Suprapubic skin (tissue), 4 donors: Measurements from ENCODE around the gene TBC1D9. TPM values are rescaled to one million over a fixed set of nuclear protein-coding genes. Genes with fewer than 3 reads are reported as not detected.
"Not testable (repeated sequence)": the region's sequence is repeated elsewhere in the genome, so short reads cannot be mapped to it uniquely, and the experiment has no call there.

Source experiments
- DNase-seq, 2 donors: peaks; one replicate each; pipeline ENCODE4 v3.0.0-alpha.2; 2019; ENCODE audit warnings: low spot score in 2 of 2
- H3K27ac ChIP-seq: fragments of 200-600 bp; sonication (generic); one replicate; pipeline ENCODE4 v1.5.1; 2019
- H3K27me3 ChIP-seq: fragments of 200-600 bp; sonication (generic); one replicate; pipeline ENCODE4 v1.5.1; 2019
- H3K36me3 ChIP-seq: fragments of 200-600 bp; sonication (generic); one replicate; pipeline ENCODE4 v1.5.1; 2019
- H3K4me1 ChIP-seq: fragments of 200-600 bp; sonication (generic); one replicate; pipeline ENCODE4 v1.5.1; 2019
- H3K4me3 ChIP-seq: fragments of 200-600 bp; sonication (generic); one replicate; pipeline ENCODE4 v1.5.1; 2019; ENCODE audit warnings: mild to moderate bottlenecking
- H3K9me3 ChIP-seq: fragments of 200-600 bp; sonication (generic); one replicate; pipeline ENCODE4 v1.5.1; 2019
- EP300 ChIP-seq: sonication (generic); formaldehyde crosslinking; IDR thresholded peaks from one replicate; pipeline ENCODE4 v1.6.1; 2017; ENCODE audit warnings: antibody characterized with exemption
- POLR2A ChIP-seq, 2 donors: fragments of 450-650 bp; IDR thresholded peaks; one replicate each; pipeline ENCODE4 v1.6.1; 2017; ENCODE audit warnings: antibody characterized with exemption in 2 of 2, mild to moderate bottlenecking in 2 of 2, moderate library complexity in 2 of 2
- POLR2AphosphoS5 ChIP-seq, 3 donors: sonication (generic); formaldehyde crosslinking; IDR thresholded peaks; one replicate each; pipeline ENCODE4 v1.6.1; 2017; ENCODE audit warnings: antibody characterized with exemption in 3 of 3
- WGBS: methylation state at CpG from one replicate; pipeline ENCODE4 v1.1.5; 2018; 5-methylcytosine and 5-hydroxymethylcytosine counted together
- total RNA-seq, 4 donors: library from RNA; depleted of rRNA; stranded (reverse); fragments of >200 nt; gene quantifications; one replicate each; pipeline ENCODE4 v1.1.0, GENCODE V29; 2016
- TF ChIP-seq, protein P1 (sequence below), 2 donors: fragments of 200-600 bp in 1 of 2; fragments of 450-650 bp in 1 of 2; sonication (generic) in 1 of 2; IDR thresholded peaks; one replicate each; pipeline ENCODE4 v1.5.1; 2016 to 2019; ENCODE audit warnings: antibody characterized with exemption in 2 of 2, mild to moderate bottlenecking in 1 of 2, moderate library complexity in 1 of 2

The TBC1D9 gene
- total RNA-seq, 4 donors from 2014 or later: 5.7 to 9.8 (median 8.9) TPM

DNA sequence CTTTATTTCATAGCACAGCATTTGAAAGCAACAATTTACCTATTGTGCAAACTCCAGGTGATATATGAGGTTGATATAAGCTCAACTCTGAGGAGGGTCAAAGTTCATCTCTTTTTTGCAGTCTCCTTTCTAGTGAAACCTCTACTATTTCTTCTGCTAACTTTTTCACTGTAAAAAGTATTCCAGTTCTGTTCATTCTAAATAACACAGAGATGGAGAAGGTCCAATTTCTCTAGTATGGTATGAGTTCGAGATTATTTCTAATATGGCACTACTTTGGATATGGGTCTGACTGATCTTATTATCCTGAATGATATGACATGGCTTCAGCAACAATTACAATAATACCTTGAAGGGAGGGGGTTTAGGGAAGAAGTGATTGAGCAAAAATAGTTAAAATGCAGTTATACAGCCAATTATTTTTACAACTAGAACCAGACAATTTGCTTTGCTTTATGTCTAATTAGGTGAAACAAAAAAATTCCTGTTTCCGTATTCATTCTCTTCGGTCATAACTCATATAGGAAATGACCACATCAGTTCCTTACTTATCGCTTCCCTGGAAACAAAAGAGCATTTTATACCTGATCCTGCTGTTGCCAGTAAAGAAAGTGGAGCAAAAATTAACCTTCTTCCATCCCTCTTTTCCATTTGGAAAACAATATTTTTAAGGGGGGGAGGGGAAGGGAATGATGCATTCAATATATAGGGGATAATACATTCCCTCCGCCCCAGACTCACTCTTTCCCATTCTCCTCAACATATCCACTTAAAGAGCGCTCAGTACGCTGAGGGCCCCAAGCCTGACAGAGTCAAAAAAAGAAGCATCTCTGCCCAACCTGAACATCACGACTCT, 1.0 kb downstream of the TBC1D9 start:
- WGBS: 31% methylated on average over 8 of the region's 8 CpGs

DNA sequence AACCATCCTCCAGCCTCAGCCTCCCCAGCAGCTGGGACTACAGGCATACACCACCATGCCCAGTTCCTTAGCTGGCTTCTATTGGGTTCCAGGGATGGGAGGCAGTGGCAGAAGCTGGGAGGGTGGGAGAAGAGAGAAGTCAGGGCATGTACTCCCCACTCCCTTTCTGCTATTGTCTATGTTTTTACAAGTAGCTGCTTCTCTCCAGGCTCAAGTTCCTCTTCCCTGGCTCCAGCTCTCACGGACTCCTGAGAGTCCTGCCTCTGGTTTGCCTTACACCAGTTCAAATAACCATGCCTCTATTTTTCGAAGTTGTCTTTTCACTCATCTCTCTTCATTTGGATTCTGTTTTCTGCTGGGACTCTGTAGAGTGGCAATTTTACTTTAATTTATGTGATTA, 2.9 kb downstream of the TBC1D9 start:
- TF ChIP-seq EP300 (no peak), POLR2A (IDR thresholded peaks at IDR 0.05) (no peak), POLR2AphosphoS5 (IDR thresholded peaks at IDR 0.05) (no peak)
- TF ChIP-seq, protein P1, sequence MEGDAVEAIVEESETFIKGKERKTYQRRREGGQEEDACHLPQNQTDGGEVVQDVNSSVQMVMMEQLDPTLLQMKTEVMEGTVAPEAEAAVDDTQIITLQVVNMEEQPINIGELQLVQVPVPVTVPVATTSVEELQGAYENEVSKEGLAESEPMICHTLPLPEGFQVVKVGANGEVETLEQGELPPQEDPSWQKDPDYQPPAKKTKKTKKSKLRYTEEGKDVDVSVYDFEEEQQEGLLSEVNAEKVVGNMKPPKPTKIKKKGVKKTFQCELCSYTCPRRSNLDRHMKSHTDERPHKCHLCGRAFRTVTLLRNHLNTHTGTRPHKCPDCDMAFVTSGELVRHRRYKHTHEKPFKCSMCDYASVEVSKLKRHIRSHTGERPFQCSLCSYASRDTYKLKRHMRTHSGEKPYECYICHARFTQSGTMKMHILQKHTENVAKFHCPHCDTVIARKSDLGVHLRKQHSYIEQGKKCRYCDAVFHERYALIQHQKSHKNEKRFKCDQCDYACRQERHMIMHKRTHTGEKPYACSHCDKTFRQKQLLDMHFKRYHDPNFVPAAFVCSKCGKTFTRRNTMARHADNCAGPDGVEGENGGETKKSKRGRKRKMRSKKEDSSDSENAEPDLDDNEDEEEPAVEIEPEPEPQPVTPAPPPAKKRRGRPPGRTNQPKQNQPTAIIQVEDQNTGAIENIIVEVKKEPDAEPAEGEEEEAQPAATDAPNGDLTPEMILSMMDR (IDR thresholded peaks at IDR 0.05): no peak
- H3K9me3 ChIP-seq: no peaks in the 10 kb centered on the region
- no peak overlapping the region for H3K4me3 ChIP-seq
- DNase-seq: no peak
- H3K27ac ChIP-seq: no peak overlapping the region
- H3K4me1 ChIP-seq: peaks cover 21% of the 10 kb centered on the region
- H3K27me3 ChIP-seq: no peaks in the 10 kb centered on the region
- H3K36me3 ChIP-seq: no peaks in the 10 kb centered on the region
- 79% methylated on average over 2 of the region's 2 CpGs for WGBS

More for the DNA sequence above, 1.0 kb downstream of the TBC1D9 start:
- Histone ChIP-seq H3K36me3 (no peaks in the 10 kb centered on the region), H3K27ac (peak overlapping the region; percentile 91), H3K27me3 (no peaks in the 10 kb centered on the region), H3K4me1 (peaks cover 21% of the 10 kb centered on the region), H3K4me3 (peak overlapping the region; percentile 94), H3K9me3 (no peaks in the 10 kb centered on the region)
- no peak for DNase-seq
- TF ChIP-seq POLR2A (IDR thresholded peaks at IDR 0.05): no peak
- no peak for TF ChIP-seq EP300
- TF ChIP-seq POLR2AphosphoS5 (IDR thresholded peaks at IDR 0.05): no peak
- TF ChIP-seq, protein P1 (IDR thresholded peaks at IDR 0.05): no peak

DNA sequence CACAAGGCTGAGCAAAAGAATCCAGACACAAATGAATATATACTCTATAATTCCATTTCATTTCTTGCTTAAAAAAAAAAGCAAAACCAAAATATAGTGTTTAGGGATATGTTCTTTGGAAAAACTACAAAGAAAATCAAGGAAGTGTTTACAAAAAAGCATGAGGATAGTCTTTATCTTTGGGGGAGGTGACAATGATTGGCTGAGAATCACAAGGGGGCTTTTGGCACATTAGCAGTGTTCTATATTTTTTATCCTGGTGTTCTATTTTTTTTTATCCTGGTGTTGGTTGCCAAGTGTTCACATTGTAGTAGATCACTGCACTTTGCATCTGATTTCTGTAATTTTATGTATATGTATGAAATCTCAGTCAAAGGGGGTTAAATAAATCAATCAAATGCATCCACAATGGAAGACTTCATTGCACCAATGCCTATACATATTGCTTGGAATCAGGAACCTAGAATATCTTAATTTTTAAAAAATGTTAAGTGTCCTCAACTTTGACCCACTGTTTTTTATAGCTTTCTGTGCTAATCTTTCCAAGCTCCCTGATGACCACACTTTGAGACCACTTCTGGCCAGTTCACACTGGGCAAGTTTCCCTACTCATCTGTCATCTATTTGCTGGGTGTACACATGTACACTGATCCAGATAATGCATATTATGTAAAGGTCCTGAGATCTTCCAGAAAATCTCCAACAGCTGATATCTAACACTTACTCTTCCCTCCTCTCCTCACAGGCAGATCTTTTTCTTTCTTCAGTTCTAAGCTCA, 3.7 kb downstream of the TBC1D9 start:
- TF ChIP-seq EP300: no peak
- Histone ChIP-seq H3K27ac (no peak overlapping the region), H3K4me1 (peaks cover 21% of the 10 kb centered on the region), H3K27me3 (no peaks in the 10 kb centered on the region), H3K36me3 (no peaks in the 10 kb centered on the region), H3K9me3 (no peaks in the 10 kb centered on the region), H3K4me3 (no peak overlapping the region)
- no peak for DNase-seq

DNA sequence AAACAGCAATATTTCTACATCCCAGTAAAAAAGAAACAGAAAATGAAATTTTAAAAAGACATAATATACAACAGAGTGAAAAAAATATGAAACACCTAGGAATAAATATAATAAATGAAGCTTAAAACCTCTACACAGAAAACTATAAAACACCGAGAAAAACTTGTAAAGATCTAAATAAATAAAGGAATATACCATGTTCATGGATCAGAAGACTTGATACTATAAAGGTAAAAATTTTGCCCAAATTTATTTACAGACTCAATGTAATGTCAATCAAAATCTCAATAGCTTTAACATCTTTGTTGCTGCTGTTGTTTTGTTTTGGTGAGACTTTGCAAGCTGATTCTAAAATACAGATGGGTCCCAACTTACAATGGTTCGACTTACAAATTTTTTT, 5.7 kb downstream of the TBC1D9 start:
- WGBS: 77% methylated on average over 2 of the region's 2 CpGs
- no peaks in the 10 kb centered on the region for H3K27me3 ChIP-seq
- no peak overlapping the region for H3K27ac ChIP-seq
- peaks cover 9% of the 10 kb centered on the region for H3K4me1 ChIP-seq
- H3K9me3 ChIP-seq: no peaks in the 10 kb centered on the region
- H3K4me3 ChIP-seq: no peak overlapping the region
- no peak for TF ChIP-seq EP300
- TF ChIP-seq POLR2A (IDR thresholded peaks at IDR 0.05): no peak
- no peak for DNase-seq
- no peaks in the 10 kb centered on the region for H3K36me3 ChIP-seq

DNA sequence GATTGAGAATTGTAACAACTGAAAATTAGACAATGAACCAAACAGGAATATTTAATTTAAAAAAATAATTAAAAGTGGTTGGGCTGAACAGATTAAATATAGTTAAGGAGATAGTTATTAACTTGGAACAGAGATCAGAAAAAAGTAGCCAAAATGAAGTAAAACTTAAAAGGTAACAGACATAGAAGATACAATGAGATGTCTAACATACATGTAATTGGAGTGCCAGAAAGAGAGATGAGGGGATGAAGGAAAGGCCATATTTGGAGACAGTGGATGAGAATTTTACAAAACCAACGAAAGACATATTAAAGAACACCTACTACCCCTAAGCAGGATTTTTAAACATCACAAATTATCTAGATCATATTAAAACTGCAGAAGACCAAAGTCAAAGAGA, 8.0 kb downstream of the TBC1D9 start:
- TF ChIP-seq POLR2AphosphoS5 (IDR thresholded peaks at IDR 0.05) (no peak), POLR2A (IDR thresholded peaks at IDR 0.05) (no peak), EP300 (no peak)
- TF ChIP-seq, protein P1 (IDR thresholded peaks at IDR 0.05): no peak
- Histone ChIP-seq H3K4me3 (no peak overlapping the region), H3K36me3 (no peaks in the 10 kb centered on the region), H3K27ac (no peak overlapping the region), H3K9me3 (no peaks in the 10 kb centered on the region), H3K27me3 (no peaks in the 10 kb centered on the region), H3K4me1 (peaks cover 5% of the 10 kb centered on the region)
- 90% methylated on average over 1 of the region's 1 CpG for WGBS
- DNase-seq: no peak

DNA sequence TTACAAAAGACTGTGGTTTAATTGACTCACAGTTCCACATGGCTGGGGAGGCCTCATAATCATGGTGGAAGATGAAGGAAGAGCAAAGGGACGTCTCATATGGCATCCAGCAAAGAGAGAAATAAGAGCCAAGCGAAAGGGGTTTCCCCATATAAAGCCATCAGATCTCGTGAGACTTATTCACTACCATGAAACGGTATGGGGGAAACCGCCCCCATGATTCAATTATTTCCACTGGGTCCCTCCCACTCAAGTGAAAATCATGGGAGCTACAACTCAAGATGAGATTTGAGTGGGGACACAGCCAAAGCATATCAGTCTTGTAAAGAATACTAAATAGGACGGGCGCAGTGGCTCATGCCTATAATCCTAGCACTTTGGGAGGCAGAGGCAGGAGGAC, 9.6 kb downstream of the TBC1D9 start:
- H3K36me3 ChIP-seq, H3K4me3 ChIP-seq, H3K27me3 ChIP-seq, DNase-seq, H3K27ac ChIP-seq, H3K9me3 ChIP-seq: not testable (repeated sequence)
- WGBS: 93% methylated on average over 7 of the region's 7 CpGs
- peaks cover 12% of the 10 kb centered on the region for H3K4me1 ChIP-seq
